ENCODE results near the gene ANKRD34A. TPM values are rescaled to one million over a fixed set of nuclear protein-coding genes. Genes with fewer than 3 reads are reported as not detected.
A peak's percentile ranks its signal among the peaks of the same experiment; 100 is the strongest.

The ANKRD34A gene
- total and polyA plus RNA-seq, 2 of the 13 experiments (the other 11 are each of a cell fraction or from before 2014, with no cell fraction given): 0.05 to 0.07 TPM

- TF ChIP-seq PRDM10 (CRISPR knock-in tag; IDR thresholded peaks at IDR 0.05; ENCODE audit: low read depth): no peak
- TF ChIP-seq POLR2A (IDR thresholded peaks at IDR 0.05; ENCODE audit: insufficient read depth in 1 of 2, low read depth in 2 of 2, low read length in 2 of 2): peak; percentile 94 to 99
- TF ChIP-seq ZNF512 (CRISPR knock-in tag; IDR thresholded peaks at IDR 0.05): no peak
- TF ChIP-seq ZNF432 (CRISPR knock-in tag; IDR thresholded peaks at IDR 0.05; ENCODE audit: borderline replicate concordance): no peak
- no peak for TF ChIP-seq ZNF337 (CRISPR knock-in tag; IDR thresholded peaks at IDR 0.05; ENCODE audit: borderline replicate concordance, low read depth)
- TF ChIP-seq MEIS2 (CRISPR knock-in tag; IDR thresholded peaks at IDR 0.05): 0 out of 2 replicates have a peak, but pooled peaks have one; percentile 25
- no peak for TF ChIP-seq HNRNPH1 (optimal IDR thresholded peaks at IDR 0.05; ENCODE audit: low read depth, low read length)
- peak; percentile 80; the same call in 1 of the 2 replicates for TF ChIP-seq TOPORS (CRISPR knock-in tag; IDR thresholded peaks at IDR 0.05)
- TF ChIP-seq ZNF350 (CRISPR knock-in tag; IDR thresholded peaks at IDR 0.05; ENCODE audit: borderline replicate concordance, low read depth): peak; percentile 97
- TF ChIP-seq PTBP1 (IDR thresholded peaks at IDR 0.05; ENCODE audit: low read depth, low read length, poor library complexity, severe bottlenecking): no peak
- 0 out of 2 replicates have a peak, but pooled peaks have one; percentile 52 for TF ChIP-seq TIGD3 (CRISPR knock-in tag; IDR thresholded peaks at IDR 0.05; ENCODE audit: borderline replicate concordance)
- TF ChIP-seq ZNF558 (CRISPR knock-in tag; IDR thresholded peaks at IDR 0.05; ENCODE audit: borderline replicate concordance): 0 out of 2 replicates have a peak, but pooled peaks have one; percentile 32
- TF ChIP-seq MTF1 (CRISPR knock-in tag; IDR thresholded peaks at IDR 0.05): no peak
- TF ChIP-seq ZNF335 (CRISPR knock-in tag; IDR thresholded peaks at IDR 0.05): 0 out of 2 replicates have a peak, but pooled peaks have one; percentile 22
- TF ChIP-seq ARID5B (CRISPR knock-in tag; IDR thresholded peaks at IDR 0.05): peak; percentile 83
- TF ChIP-seq ZBTB14 (CRISPR knock-in tag; IDR thresholded peaks at IDR 0.05): no peak
Observed at GRCh38 chr1:145996433-145997015, 32.1 kb upstream of the ANKRD34A start, which contains the start of gene TXNIP (continued).
